Activated effector memory CD4-positive, alpha-beta T cell treated with Interleukin-2 at 50 U/mL for 16 hours (primary cell): Measurements from ENCODE around the gene RNF152.
A peak's percentile ranks its signal among the peaks of the same experiment; 100 is the strongest.

Source experiments
- DNase-seq: peaks from one replicate; pipeline ENCODE4 v3.0.0-alpha.2; 2020

The RNF152 gene

DNA sequence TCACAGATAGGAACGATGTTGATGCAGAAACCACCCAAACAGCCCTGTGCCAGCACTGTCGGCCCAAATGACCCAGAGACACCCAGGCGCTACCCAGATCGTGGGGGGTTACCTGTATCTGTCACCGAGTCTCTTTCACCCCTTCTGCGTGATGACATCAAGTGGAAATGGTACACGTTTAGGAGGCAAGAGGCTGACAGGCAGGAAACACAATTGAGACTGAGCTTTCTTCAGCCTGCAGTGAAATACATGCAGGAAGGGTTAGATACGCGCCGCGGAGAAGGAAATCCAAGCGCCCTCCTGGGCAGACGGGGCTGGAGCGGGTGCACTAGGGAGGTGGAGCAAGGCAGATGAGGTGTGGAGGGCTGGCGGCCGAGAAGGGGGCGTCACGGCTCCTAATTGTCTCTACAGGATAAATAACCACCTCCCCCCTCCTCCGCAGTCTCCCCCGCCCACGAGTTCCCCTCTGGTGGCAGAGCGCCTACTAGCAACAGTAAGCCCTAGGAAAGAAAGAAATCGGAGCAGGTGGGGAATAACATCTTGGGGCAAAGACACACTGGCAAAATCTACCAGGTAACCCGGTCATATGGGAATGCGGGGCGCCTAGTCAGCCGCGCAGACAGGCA lies at the start of gene RNF152:
Gene RNF152 (minus strand): TSS at position 325 of the 626 bp plus-strand sequence. CDS start 76,544 bp downstream, outside the sequence.
- DNase-seq, result no peak

- no peak for DNase-seq
Observed at GRCh38 chr18:61941948-61942471, 49.2 kb upstream of the RNF152 start.

- no peak for DNase-seq
Observed at GRCh38 chr18:61939046-61939674, 46.4 kb upstream of the RNF152 start.

- DNase-seq, result no peak
Observed at GRCh38 chr18:61935362-61935761, 42.6 kb upstream of the RNF152 start.

GRCh38 chr18:61931654-61932379 lies 39.0 kb upstream of the RNF152 start:
- no peak for DNase-seq

DNA sequence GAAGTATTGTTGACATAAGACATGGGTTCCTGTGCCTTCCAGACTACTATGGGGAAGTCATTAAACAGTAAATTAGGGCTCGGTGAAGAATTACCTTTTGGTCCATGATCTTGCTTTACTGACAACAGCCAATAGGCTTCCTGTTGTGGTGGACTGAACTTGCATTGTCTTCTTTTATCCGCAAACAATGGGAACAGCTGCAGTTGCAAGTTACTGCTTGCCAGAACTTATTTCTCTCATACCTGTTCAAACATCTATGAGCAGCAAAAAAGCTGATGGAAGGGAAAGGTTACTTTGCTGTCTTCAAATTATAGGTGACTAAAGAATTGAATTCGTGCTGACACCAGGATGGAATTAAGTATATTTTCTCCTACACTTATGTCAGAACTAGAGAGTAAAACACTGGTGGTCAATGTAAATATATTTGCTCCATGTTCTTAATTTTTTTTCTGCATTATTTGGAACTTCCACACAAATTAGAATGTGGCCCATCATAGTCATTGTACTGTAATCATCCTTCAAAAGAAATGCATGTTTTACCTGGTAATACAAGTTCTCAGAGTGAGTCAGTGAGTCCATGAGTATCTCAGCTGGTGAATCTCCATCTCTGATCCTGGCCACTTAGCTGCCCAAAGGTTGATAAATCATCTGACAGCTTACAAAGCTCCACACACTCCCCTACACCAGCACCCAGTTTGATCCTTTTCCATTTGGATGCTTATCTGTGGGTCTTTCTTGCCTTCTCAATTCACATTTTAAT lies 37.3 kb upstream of the RNF152 start:
- DNase-seq, result no peak

GRCh38 chr18:61926532-61926931 lies 33.7 kb upstream of the RNF152 start:
- no peak for DNase-seq

- DNase-seq, result no peak
Observed at GRCh38 chr18:61924550-61924949, 31.7 kb upstream of the RNF152 start.

GRCh38 chr18:61922435-61922834 lies 29.6 kb upstream of the RNF152 start:
- DNase-seq, result no peak

- DNase-seq, result no peak
Observed at GRCh38 chr18:61921621-61922235, 28.9 kb upstream of the RNF152 start.

GRCh38 chr18:61917818-61918217 lies 25.0 kb upstream of the RNF152 start:
- no peak for DNase-seq

- DNase-seq, result no peak
Observed at GRCh38 chr18:61912476-61912875, 19.7 kb upstream of the RNF152 start.

DNA sequence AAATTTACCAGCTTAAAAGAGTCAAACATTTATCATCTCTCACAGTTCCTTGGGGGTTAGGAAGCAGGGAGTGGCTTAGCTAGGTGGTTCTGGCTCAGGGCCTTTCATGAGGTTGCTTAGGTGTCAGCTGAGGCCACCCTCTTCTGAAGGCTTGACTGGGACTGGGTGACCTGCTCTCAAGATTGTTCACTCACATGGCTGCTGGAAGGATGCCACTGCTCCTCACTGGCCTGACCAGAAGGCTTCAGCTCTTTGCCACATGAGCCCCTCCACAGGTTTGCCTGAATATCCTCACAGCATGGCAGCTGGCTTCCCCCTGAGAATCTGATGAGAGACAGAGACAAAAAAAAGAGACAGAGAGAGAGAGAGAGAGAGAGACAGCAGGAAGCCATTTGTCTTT lies 17.3 kb upstream of the RNF152 start:
- no peak for DNase-seq

DNA sequence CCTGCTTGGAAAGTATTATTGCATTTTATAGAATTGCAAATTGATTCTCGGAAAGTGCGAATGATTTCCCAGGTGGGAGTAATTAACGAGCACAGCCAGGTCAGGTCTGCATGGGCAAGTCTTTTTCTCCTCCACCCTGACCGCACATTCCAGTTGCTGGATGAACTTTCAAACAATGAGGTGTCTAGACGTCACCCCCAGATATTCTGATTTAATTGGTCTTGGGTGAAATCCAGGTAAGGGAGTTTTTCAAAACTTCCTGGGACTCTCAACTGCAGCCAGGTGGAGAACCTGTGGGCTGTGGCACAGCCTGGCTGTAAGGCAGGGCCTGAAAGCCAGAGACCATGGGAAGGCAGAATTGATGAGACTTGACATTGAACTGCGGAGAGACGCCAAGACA lies 15.9 kb upstream of the RNF152 start:
- no peak for DNase-seq

DNA sequence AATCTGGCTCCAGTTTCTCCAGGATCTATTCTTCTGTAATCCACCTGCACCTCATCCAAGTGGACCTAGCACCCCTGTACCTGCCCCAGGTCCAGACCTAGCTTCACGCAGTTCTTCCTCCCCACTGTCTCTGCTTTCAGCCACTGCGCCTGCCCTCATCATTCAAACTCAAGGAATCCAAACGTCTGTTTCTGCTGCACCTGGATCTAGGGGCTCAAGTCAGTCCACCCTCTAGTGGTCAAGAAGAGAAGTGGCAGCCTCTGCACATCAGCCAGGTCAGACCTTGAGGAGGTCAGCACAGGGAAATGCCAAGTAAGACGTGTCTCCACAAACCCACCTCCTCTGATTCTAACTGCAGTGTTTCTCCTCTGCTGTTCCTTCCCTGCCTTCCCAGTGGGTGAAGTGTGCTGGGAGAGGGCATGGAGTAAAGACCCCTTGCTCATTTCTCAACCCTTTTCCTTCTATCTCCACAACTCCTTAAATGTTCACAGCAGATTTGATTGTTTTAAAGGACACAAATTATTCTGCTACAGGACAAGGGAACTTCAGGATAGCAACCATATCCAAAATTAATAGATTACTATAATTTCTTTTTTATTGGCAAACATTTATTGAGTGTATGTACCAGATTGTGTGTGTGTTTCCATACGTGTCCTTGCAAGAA lies 8.6 kb upstream of the RNF152 start:
- DNase-seq, result peak; percentile 8

- no peak for DNase-seq
Observed at GRCh38 chr18:61900504-61901281, 7.9 kb upstream of the RNF152 start.

GRCh38 chr18:61898640-61899101 lies 5.9 kb upstream of the RNF152 start:
- DNase-seq, result no peak

- no peak for DNase-seq
Observed at GRCh38 chr18:61896757-61897156, 4.0 kb upstream of the RNF152 start.

DNA sequence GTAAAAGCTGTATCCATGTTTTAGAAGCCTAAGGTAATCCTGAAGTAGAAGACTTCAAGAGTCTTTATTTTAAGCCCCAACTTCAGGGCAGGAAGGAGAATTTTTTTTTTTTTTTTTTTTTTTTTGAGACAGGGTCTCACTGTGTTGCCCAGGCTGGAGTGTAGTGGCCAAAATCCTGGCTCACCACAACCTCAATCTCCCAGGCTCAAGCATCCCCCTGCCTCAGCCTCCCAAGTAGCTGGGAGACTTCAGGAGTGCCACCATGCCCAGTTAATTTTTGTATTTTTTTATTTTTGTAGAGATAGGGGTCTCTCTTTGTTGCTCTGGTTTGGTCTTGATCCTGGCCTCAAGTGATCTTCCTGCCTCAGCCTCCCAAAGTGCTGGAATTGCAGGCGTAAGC lies 3.3 kb upstream of the RNF152 start:
- no peak for DNase-seq

DNA sequence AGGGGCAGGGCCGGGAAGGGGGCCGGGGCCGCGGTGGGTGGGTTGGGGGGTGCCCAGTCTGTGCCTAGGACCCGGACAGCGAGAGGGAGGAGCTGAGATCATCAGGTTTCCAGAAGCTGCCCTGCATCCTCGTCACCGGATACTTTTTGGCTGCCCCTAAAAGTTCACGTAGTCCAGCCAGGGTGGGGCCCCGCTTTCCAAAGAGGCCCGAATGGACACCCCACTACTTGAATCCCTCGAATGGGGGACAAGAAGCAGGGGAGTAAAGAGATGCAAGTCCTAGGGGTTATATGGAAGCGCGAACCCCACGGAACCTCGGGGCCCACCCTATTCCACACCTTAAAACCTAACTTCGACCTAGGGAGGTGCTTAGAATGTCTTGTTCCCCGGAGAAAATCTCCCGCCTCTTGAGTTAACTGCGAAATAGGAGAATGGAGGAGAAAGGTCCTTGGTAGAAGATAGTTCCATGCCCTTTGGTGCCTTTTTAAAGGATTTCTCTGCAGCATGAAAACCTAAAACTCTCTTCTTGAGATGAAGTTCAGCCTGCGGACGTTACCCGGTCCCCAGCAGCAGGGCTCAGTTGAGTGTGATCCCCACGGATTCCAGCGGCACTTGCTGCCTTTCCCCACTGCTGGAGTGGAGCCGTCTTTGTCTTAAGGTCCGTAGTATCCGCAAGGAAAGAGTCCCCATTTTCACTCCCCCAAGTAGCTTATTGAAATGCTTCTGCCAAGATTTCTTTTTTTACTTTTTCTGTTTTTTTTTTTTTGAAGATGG lies 2.1 kb upstream of the RNF152 start:
- no peak for DNase-seq
